Stomach (tissue), 9 donors: ENCODE results near the gene FNDC3B. TPM values are rescaled to one million over a fixed set of nuclear protein-coding genes. Genes with fewer than 3 reads are reported as not detected.

Experiments
- DNase-seq, 2 donors: peaks; one replicate each; pipeline versions ENCODE4 v3.0.0 to v3.0.0-alpha.2; 2013 to 2019
- H3K27ac ChIP-seq, 5 donors: fragments of 200-600 bp in 4 of 5; sonication (generic) in 4 of 5; one replicate each; pipeline ENCODE4 v1.5.1; 2013 to 2019; ENCODE audit warnings: mild to moderate bottlenecking in 1 of 5, moderate library complexity in 1 of 5
- H3K27me3 ChIP-seq, 3 donors: fragments of 200-600 bp; sonication (generic); one replicate each; pipeline ENCODE4 v1.5.1; 2017 to 2019; ENCODE audit warnings: mixed run types in 1 of 3
- H3K36me3 ChIP-seq, 4 donors: fragments of 200-600 bp; sonication (generic); 1 replicate in 3 of 4; 2 replicates in 1 of 4; pipeline ENCODE4 v1.5.1; 2016 to 2019
- H3K4me1 ChIP-seq, 4 donors: fragments of 200-600 bp; sonication (generic); one replicate each; pipeline ENCODE4 v1.5.1; 2016 to 2019
- H3K4me3 ChIP-seq, 4 donors: fragments of 200-600 bp; sonication (generic) in 3 of 4; one replicate each; pipeline ENCODE4 v1.5.1; 2016 to 2019; ENCODE audit warnings: mild to moderate bottlenecking in 1 of 4
- H3K9me3 ChIP-seq, 4 donors: fragments of 200-600 bp; sonication (generic); one replicate each; pipeline ENCODE4 v1.5.1; 2016 to 2019
- EP300 ChIP-seq: sonication (generic); formaldehyde crosslinking; IDR thresholded peaks from one replicate; pipeline ENCODE4 v1.6.1; 2017; ENCODE audit warnings: antibody characterized with exemption
- POLR2A ChIP-seq, 4 donors: fragments of 450-650 bp; IDR thresholded peaks; one replicate each; pipeline ENCODE4 v1.6.1; 2016; ENCODE audit warnings: antibody characterized with exemption in 4 of 4, control low read depth in 2 of 4, mild to moderate bottlenecking in 1 of 4, moderate library complexity in 1 of 4
- POLR2AphosphoS5 ChIP-seq, 3 donors: sonication (generic); formaldehyde crosslinking; IDR thresholded peaks; one replicate each; pipeline ENCODE4 v1.6.1; 2016; ENCODE audit warnings: antibody characterized with exemption in 3 of 3
- WGBS, 5 donors: extraction: QIAGEN DNeasy Blood & Tissue Kit in 3 of 5; methylation state at CpG; one replicate each; pipeline versions ENCODE4 v1.1.5 to v1.1.7; 2013 to 2018; 5-methylcytosine and 5-hydroxymethylcytosine counted together
- intact Hi-C: fragments of 100-400 bp; cut with DNase I; formaldehyde crosslinking; loops from one replicate; pipeline ENCODE4 v1.15.1; 2023; ENCODE audit warnings: low total_unique reads
- polyA plus RNA-seq, 3 donors: library from polyadenylated mRNA; stranded (reverse); fragments of 200-250 nt; gene quantifications; one replicate each; pipeline ENCODE4 v1.2.3, GENCODE V29; 2013
- total RNA-seq, 5 donors: library from RNA; depleted of rRNA; stranded (reverse); fragments of >200 nt; gene quantifications; one replicate each; pipeline versions ENCODE4 v1.1.0 to v1.2.3, GENCODE V29; 2014 to 2016
- TF ChIP-seq, protein P1 (sequence below), 7 experiments: fragments of 450-650 bp in 4 of 7; fragments of 200-600 bp in 3 of 7; sonication (generic) in 3 of 7; IDR thresholded peaks; one replicate each; pipeline ENCODE4 v1.5.1; 2016 to 2019; ENCODE audit warnings: antibody characterized with exemption in 7 of 7, control low read depth in 2 of 7, mild to moderate bottlenecking in 1 of 7
- donor health status: healthy with polysubstance abuse.
- donor health status: Bipolar disorder and iron deficiency.
- donor health status: healthy.

FNDC3B gene
- total and polyA plus RNA-seq, 8 donors: 6.0 to 229 (median 53.7) TPM

DNA sequence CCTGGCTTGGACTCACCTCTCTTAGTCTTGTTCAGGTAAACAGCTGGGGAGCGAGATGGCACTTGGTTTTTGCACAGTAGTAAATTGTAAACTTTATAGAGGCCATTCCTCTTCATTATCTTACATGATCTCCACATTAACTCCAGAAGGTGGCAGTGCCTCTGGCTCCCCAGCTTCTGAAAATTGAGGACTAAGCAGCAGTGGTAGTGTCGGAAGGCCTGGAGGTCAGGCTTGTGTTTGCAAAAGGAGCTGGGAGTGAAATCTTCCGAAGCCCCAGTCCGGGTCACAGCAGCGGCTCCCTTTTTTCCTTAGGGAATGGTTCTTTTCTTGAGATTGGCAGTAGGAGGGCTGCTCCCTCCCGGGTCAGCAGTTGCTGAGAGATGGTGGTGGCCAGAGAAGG is 85.7 kb downstream of the FNDC3B start:
- peaks cover 46 to 99% (median 74%) of the 10 kb centered on the region in 4 donors for H3K4me1 ChIP-seq
- DNase-seq: no peak
- 66 to 83% (median 77%) methylated on average over 6 of the region's 6 CpGs for WGBS, 5 donors
- intact Hi-C loops: no loop called here
- H3K27me3 ChIP-seq: no peaks in the 10 kb centered on the region
- TF ChIP-seq POLR2AphosphoS5 (IDR thresholded peaks at IDR 0.05) (no peak), EP300 (no peak), POLR2A (IDR thresholded peaks at IDR 0.05) (no peak)
- TF ChIP-seq, protein P1, sequence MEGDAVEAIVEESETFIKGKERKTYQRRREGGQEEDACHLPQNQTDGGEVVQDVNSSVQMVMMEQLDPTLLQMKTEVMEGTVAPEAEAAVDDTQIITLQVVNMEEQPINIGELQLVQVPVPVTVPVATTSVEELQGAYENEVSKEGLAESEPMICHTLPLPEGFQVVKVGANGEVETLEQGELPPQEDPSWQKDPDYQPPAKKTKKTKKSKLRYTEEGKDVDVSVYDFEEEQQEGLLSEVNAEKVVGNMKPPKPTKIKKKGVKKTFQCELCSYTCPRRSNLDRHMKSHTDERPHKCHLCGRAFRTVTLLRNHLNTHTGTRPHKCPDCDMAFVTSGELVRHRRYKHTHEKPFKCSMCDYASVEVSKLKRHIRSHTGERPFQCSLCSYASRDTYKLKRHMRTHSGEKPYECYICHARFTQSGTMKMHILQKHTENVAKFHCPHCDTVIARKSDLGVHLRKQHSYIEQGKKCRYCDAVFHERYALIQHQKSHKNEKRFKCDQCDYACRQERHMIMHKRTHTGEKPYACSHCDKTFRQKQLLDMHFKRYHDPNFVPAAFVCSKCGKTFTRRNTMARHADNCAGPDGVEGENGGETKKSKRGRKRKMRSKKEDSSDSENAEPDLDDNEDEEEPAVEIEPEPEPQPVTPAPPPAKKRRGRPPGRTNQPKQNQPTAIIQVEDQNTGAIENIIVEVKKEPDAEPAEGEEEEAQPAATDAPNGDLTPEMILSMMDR (IDR thresholded peaks at IDR 0.05): no peak
- H3K36me3 ChIP-seq: peaks cover 0 to 4% (median under 1%) of the 10 kb centered on the region in 4 donors
- H3K4me3 ChIP-seq: no peak overlapping the region
- H3K9me3 ChIP-seq: no peaks in the 10 kb centered on the region
- peak overlapping the region; percentile 27 to 87 (median 76) for H3K27ac ChIP-seq

DNA sequence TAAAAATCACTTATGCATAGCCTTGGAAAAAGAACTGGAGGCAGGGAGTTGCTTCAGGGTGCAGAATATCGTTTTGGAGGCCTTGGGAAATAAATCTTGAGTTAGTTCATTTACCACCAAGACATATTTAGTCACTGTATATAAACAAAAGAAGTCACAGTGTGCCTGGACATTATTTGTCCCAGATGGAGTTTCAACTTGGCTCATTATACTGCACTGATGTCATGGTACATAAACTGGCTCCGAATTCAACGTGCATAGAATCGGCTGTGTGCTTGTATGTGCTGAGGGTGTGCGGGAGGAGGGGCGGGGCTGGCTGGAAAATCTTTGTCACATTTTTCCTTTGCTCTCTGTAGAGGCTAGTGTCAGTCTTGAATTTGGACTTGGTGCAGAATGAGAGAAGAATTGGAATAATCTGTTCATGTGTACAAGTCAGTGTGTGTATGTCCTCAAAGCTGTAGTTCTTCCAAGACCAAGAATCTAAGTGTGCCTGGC is 86.6 kb downstream of the FNDC3B start:
- Histone ChIP-seq H3K27me3 (no peaks in the 10 kb centered on the region), H3K27ac (peak overlapping the region; percentile 64 to 87 (median 76)), H3K9me3 (no peaks in the 10 kb centered on the region), H3K4me1 (peaks cover 46 to 99% (median 73%) of the 10 kb centered on the region in 4 donors), H3K4me3 (no peak overlapping the region), H3K36me3 (peaks cover 0 to 4% (median 0%) of the 10 kb centered on the region in 4 donors)
- no peak for TF ChIP-seq POLR2A (IDR thresholded peaks at IDR 0.05)
- peak; percentile 41 to 84 (median 81) for TF ChIP-seq POLR2AphosphoS5 (IDR thresholded peaks at IDR 0.05)
- WGBS, 5 donors: 20 to 41% (median 22%) methylated on average over 6 of the region's 6 CpGs
- intact Hi-C loops: no loop called here
- DNase-seq: peak; percentile 73 to 92

DNA sequence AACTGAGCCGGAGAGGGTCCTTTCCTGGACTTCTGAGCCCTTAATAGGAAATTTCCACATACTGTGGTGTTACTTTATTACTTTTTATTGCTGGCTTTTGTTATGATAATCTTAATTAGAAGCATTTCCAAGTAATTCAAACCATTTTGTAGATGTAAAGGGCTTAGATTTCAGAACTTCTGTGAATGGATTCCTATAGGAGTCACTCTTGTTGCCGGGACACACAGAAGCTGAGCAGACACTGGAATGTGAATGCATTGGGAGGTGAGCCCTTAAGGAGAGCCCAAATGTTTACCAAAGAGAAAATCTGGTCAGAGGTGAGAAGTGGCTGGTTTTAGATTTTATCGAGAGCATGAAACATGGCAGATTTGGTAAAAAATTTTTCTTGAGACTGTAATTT is 87.4 kb downstream of the FNDC3B start:
- H3K27ac ChIP-seq: peak overlapping the region; percentile 64 to 87 (median 76)
- TF ChIP-seq, protein P1 (IDR thresholded peaks at IDR 0.05): no peak
- TF ChIP-seq POLR2A (IDR thresholded peaks at IDR 0.05) (no peak), POLR2AphosphoS5 (IDR thresholded peaks at IDR 0.05) (no peak), EP300 (no peak)
- H3K36me3 ChIP-seq: peaks cover 0 to 4% (median 0%) of the 10 kb centered on the region in 4 donors
- no peak overlapping the region for H3K4me3 ChIP-seq
- H3K4me1 ChIP-seq: peaks cover 46 to 99% (median 68%) of the 10 kb centered on the region in 4 donors
- no peak for DNase-seq
- intact Hi-C loops: no loop called here
- WGBS, 5 donors: 53 to 67% (median 58%) methylated on average over 3 of the region's 3 CpGs
- no peaks in the 10 kb centered on the region for H3K9me3 ChIP-seq
- no peaks in the 10 kb centered on the region for H3K27me3 ChIP-seq

DNA sequence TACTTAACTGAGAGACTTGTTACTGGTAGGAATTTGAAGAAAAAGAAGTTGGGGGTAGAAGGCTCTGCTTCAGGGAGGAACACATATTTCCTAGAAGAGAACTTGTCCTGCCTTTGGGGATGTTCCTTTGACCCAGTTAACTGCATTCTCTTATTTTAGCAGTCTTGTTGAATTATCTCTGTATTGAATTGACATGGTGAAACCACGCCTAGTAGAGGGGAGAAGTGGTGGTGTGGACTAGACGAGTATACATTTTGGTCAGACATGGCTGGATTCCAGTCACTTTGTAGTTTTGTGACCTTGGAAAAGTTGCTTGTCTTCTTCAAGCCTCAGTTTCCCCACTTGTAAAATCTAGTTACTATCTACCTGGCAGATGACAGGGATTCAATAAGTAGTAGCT is 87.8 kb downstream of the FNDC3B start:
- no peak for DNase-seq
- WGBS, 5 donors: 59 to 70% (median 65%) methylated on average over 2 of the region's 2 CpGs
- Histone ChIP-seq H3K4me1 (peaks cover 46 to 99% (median 68%) of the 10 kb centered on the region in 4 donors), H3K9me3 (no peaks in the 10 kb centered on the region), H3K27me3 (no peaks in the 10 kb centered on the region), H3K27ac (peak overlapping the region in 4 of 5 donors; percentile 73 to 87 (median 82)), H3K36me3 (peaks cover 0 to 4% (median 0%) of the 10 kb centered on the region in 4 donors), H3K4me3 (no peak overlapping the region)
- intact Hi-C loops: no loop called here
- TF ChIP-seq, protein P1 (IDR thresholded peaks at IDR 0.05): no peak
- no peak for TF ChIP-seq POLR2AphosphoS5 (IDR thresholded peaks at IDR 0.05)
- no peak for TF ChIP-seq POLR2A (IDR thresholded peaks at IDR 0.05)
- TF ChIP-seq EP300: no peak

DNA sequence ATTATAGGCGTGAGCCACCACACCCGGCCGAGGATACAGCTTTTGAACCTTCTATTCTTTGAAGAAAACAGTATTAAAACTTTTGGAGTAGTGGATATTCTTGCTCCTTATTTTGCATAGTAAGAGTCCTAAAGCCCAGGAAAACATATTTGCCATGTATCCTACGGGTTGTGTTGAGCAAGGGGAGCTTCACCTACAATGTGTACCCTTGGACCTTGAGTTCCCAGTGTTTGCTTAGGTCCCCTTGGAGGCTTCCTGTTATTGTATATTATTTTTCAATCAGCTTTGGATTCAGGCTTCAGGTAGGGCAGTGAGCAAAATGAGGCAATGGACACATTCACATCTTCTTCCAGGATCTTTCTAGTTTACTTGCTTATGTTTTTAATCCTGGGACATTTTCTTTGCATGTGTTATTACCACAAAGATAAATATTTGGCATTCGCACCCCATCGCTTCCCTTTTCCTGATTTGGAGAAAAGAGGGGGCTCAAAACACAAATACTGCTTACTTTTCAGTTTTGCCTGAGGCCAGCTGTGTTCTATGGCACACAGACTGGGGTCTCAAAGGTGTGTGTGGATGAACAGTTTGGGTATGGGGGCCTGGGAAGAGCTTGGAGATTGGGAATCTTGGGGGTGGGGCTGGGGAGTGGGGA is 88.7 kb downstream of the FNDC3B start:
- intact Hi-C loops: no loop called here
- WGBS, 5 donors: 83 to 91% (median 84%) methylated on average over 6 of the region's 6 CpGs
- TF ChIP-seq POLR2AphosphoS5 (IDR thresholded peaks at IDR 0.05) (no peak), POLR2A (IDR thresholded peaks at IDR 0.05) (no peak), EP300 (no peak)
- TF ChIP-seq, protein P1 (IDR thresholded peaks at IDR 0.05): no peak

More for the DNA sequence above, 88.7 kb downstream of the FNDC3B start:
- Histone ChIP-seq H3K36me3 (peaks cover 0 to 4% (median 0%) of the 10 kb centered on the region in 4 donors), H3K4me1 (peaks cover 46 to 99% (median 67%) of the 10 kb centered on the region in 4 donors), H3K4me3 (no peak overlapping the region), H3K9me3 (no peaks in the 10 kb centered on the region), H3K27me3 (no peaks in the 10 kb centered on the region), H3K27ac (peak overlapping the region; percentile 46 to 87 (median 76))
- DNase-seq: no peak
